Neural cell (in vitro differentiated cells): ENCODE results near the gene CCDC73. TPM values are rescaled to one million over a fixed set of nuclear protein-coding genes. Genes with fewer than 3 reads are reported as not detected.

Source experiments
- H2AFZ ChIP-seq: fragments of 200-600, 300-800 bp; sonication (generic), shearing (Covaris generic); 2 replicates; pipeline ENCODE4 v1.6.0; 2014; ENCODE audit warnings: low read depth, mild to moderate bottlenecking, antibody characterized with exemption, low read length, moderate library complexity
- H3F3A ChIP-seq: fragments of 200-600 bp; shearing (Covaris generic); 2 replicates; pipeline ENCODE4 v1.6.1; 2016; ENCODE audit warnings: mild to moderate bottlenecking, moderate library complexity, mixed read lengths, antibody characterized with exemption, low read length; ENCODE audit not compliant: insufficient read depth, poor library complexity, severe bottlenecking
- H3K27ac ChIP-seq: fragments of 200-600, 300-800 bp; sonication (generic), shearing (Covaris generic); 2 replicates; pipeline ENCODE4 v1.5.1; 2014; ENCODE audit warnings: mild to moderate bottlenecking, low read length, moderate library complexity
- H3K27me3 ChIP-seq: fragments of 300-800, 200-600 bp; sonication (generic), shearing (Covaris generic); 2 replicates; pipeline ENCODE4 v1.6.0; 2014; ENCODE audit warnings: mild to moderate bottlenecking, low read depth, low read length, moderate library complexity; ENCODE audit not compliant: insufficient read depth
- H3K36me3 ChIP-seq: fragments of 300-800, 200-600 bp; sonication (generic), shearing (Covaris generic); 2 replicates; pipeline ENCODE4 v1.5.1; 2014; ENCODE audit warnings: mild to moderate bottlenecking, antibody characterized with exemption, low read length, moderate library complexity; ENCODE audit not compliant: insufficient read depth
- H3K4me2 ChIP-seq: fragments of 300-800, 200-600 bp; sonication (generic), shearing (Covaris generic); 2 replicates; pipeline ENCODE4 v1.6.0; 2014; ENCODE audit warnings: mild to moderate bottlenecking, low read length
- H3K4me3 ChIP-seq: fragments of 300-800, 200-600 bp; sonication (generic), shearing (Covaris generic); 2 replicates; pipeline ENCODE4 v1.5.1; 2014; ENCODE audit warnings: mild to moderate bottlenecking, low read length, moderate library complexity
- H3K79me2 ChIP-seq: fragments of 200-600 bp; shearing (Covaris generic); replicated peaks from 2 replicates; pipeline ENCODE4 v1.6.0; 2014; ENCODE audit warnings: mild to moderate bottlenecking, low read length, moderate library complexity; ENCODE audit not compliant: insufficient read depth
- H3K9ac ChIP-seq: fragments of 300-800, 200-600 bp; sonication (generic), shearing (Covaris generic); 2 replicates; pipeline ENCODE4 v1.6.1; 2016; ENCODE audit warnings: mild to moderate bottlenecking, low read length, mixed read lengths
- H3K9me2 ChIP-seq: fragments of 200-600 bp; shearing (Covaris generic); 2 replicates; pipeline ENCODE4 v1.6.1; 2016; ENCODE audit warnings: mild to moderate bottlenecking, low read length, mixed read lengths; ENCODE audit not compliant: insufficient read depth
- H3K9me3 ChIP-seq: fragments of 200-600, 300-800 bp; sonication (generic), shearing (Covaris generic); 2 replicates; pipeline ENCODE4 v1.6.1; 2016; ENCODE audit warnings: mild to moderate bottlenecking, mixed run types, low read length, moderate library complexity, mixed read lengths
- H4K20me1 ChIP-seq: fragments of 200-600 bp; shearing (Covaris generic); 2 replicates; pipeline ENCODE4 v1.6.1; 2016; ENCODE audit warnings: mild to moderate bottlenecking, mixed run types; ENCODE audit not compliant: insufficient read depth
- EP300 ChIP-seq: fragments of 450-650 bp; conservative IDR thresholded peaks from 2 replicates; pipeline ENCODE4 v1.6.1; 2014; ENCODE audit warnings: antibody characterized with exemption, mild to moderate bottlenecking, moderate library complexity; ENCODE audit not compliant: poor library complexity, severe bottlenecking
- EZH2 ChIP-seq: fragments of 200-600, 300-800 bp; shearing (Covaris generic), sonication (generic); IDR thresholded peaks from 2 replicates; pipeline ENCODE4 v1.6.1; 2014; ENCODE audit warnings: antibody characterized with exemption, low read length, borderline replicate concordance, mild to moderate bottlenecking; ENCODE audit not compliant: insufficient read depth, poor library complexity, severe bottlenecking
- MXI1 ChIP-seq: fragments of 450-650 bp; conservative IDR thresholded peaks from 2 replicates; pipeline ENCODE4 v1.6.1; 2014; ENCODE audit warnings: antibody characterized with exemption, mild to moderate bottlenecking; ENCODE audit not compliant: poor library complexity, severe bottlenecking
- POLR2AphosphoS5 ChIP-seq: IDR thresholded peaks from 2 replicates; pipeline ENCODE4 v1.6.1; 2012
- RAD21 ChIP-seq: fragments of 450-650 bp; conservative IDR thresholded peaks from 2 replicates; pipeline ENCODE4 v1.6.1; 2014; ENCODE audit warnings: antibody characterized with exemption, mild to moderate bottlenecking, moderate library complexity
- SMC3 ChIP-seq: fragments of 450-650 bp; conservative IDR thresholded peaks from 2 replicates; pipeline ENCODE4 v1.6.1; 2014; ENCODE audit warnings: antibody characterized with exemption, mild to moderate bottlenecking, moderate library complexity; ENCODE audit not compliant: poor library complexity
- TAF1 ChIP-seq: IDR thresholded peaks from 2 replicates; pipeline ENCODE4 v1.6.1; 2012; ENCODE audit warnings: low read depth
- polyA plus RNA-seq: library from polyadenylated mRNA; depleted of rRNA; stranded (reverse); fragments of >200 nt; gene quantifications from 2 replicates; pipeline ENCODE4 v1.2.3, GENCODE V29; 2014
- TF ChIP-seq, protein P1 (sequence below): fragments of 450-650 bp; IDR thresholded peaks from 2 replicates; pipeline ENCODE4 v1.5.1; 2014; ENCODE audit warnings: antibody characterized with exemption, mild to moderate bottlenecking, moderate library complexity; ENCODE audit not compliant: poor library complexity, severe bottlenecking
- TF ChIP-seq, protein P2 (sequence below): IDR thresholded peaks from 2 replicates; pipeline ENCODE4 v1.6.1; 2012; ENCODE audit warnings: borderline replicate concordance

Gene CCDC73
- polyA plus RNA-seq, 1 donor from 2014 or later = 0.07 TPM

DNA sequence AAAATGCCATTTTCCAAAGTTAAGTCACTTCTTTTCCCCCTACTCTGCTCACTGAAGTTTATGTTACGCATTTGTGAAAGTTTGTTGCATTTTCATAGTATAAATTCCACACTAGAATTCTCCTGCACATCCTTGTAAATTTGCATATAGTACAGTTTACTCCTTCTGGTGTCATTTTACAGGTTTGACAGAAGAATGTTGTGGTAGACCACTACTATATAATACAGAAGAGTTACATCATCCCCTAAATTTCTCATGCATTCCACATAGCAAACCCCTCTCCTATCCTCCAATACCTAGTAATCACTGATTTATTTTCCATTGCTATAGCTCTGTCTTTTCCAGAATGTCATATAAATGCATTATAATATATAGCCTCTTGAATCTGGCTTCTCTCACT is 64.5 kb downstream of the CCDC73 start:
- TF ChIP-seq MXI1 (no peak), EP300 (no peak), RAD21 (no peak), EZH2 (no peak), TAF1 (no peak), POLR2AphosphoS5 (no peak), SMC3 (no peak)
- TF ChIP-seq, protein P1, sequence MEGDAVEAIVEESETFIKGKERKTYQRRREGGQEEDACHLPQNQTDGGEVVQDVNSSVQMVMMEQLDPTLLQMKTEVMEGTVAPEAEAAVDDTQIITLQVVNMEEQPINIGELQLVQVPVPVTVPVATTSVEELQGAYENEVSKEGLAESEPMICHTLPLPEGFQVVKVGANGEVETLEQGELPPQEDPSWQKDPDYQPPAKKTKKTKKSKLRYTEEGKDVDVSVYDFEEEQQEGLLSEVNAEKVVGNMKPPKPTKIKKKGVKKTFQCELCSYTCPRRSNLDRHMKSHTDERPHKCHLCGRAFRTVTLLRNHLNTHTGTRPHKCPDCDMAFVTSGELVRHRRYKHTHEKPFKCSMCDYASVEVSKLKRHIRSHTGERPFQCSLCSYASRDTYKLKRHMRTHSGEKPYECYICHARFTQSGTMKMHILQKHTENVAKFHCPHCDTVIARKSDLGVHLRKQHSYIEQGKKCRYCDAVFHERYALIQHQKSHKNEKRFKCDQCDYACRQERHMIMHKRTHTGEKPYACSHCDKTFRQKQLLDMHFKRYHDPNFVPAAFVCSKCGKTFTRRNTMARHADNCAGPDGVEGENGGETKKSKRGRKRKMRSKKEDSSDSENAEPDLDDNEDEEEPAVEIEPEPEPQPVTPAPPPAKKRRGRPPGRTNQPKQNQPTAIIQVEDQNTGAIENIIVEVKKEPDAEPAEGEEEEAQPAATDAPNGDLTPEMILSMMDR = no peak
- TF ChIP-seq, protein P2, sequence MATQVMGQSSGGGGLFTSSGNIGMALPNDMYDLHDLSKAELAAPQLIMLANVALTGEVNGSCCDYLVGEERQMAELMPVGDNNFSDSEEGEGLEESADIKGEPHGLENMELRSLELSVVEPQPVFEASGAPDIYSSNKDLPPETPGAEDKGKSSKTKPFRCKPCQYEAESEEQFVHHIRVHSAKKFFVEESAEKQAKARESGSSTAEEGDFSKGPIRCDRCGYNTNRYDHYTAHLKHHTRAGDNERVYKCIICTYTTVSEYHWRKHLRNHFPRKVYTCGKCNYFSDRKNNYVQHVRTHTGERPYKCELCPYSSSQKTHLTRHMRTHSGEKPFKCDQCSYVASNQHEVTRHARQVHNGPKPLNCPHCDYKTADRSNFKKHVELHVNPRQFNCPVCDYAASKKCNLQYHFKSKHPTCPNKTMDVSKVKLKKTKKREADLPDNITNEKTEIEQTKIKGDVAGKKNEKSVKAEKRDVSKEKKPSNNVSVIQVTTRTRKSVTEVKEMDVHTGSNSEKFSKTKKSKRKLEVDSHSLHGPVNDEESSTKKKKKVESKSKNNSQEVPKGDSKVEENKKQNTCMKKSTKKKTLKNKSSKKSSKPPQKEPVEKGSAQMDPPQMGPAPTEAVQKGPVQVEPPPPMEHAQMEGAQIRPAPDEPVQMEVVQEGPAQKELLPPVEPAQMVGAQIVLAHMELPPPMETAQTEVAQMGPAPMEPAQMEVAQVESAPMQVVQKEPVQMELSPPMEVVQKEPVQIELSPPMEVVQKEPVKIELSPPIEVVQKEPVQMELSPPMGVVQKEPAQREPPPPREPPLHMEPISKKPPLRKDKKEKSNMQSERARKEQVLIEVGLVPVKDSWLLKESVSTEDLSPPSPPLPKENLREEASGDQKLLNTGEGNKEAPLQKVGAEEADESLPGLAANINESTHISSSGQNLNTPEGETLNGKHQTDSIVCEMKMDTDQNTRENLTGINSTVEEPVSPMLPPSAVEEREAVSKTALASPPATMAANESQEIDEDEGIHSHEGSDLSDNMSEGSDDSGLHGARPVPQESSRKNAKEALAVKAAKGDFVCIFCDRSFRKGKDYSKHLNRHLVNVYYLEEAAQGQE = no peak
- no peaks in the 10 kb centered on the region for H3K27me3 ChIP-seq
- no peak overlapping the region for H3K27ac ChIP-seq
- no peaks in the 10 kb centered on the region for H3F3A ChIP-seq
- H2AFZ ChIP-seq = no peak overlapping the region
- H3K9ac ChIP-seq = no peak overlapping the region
- H4K20me1 ChIP-seq = no peaks in the 10 kb centered on the region
- H3K4me3 ChIP-seq = no peak overlapping the region
- H3K36me3 ChIP-seq = no peaks in the 10 kb centered on the region
- no peaks in the 10 kb centered on the region for H3K79me2 ChIP-seq
- H3K9me2 ChIP-seq = no peaks in the 10 kb centered on the region
- H3K4me2 ChIP-seq = no peak overlapping the region
- H3K9me3 ChIP-seq = no peaks in the 10 kb centered on the region

DNA sequence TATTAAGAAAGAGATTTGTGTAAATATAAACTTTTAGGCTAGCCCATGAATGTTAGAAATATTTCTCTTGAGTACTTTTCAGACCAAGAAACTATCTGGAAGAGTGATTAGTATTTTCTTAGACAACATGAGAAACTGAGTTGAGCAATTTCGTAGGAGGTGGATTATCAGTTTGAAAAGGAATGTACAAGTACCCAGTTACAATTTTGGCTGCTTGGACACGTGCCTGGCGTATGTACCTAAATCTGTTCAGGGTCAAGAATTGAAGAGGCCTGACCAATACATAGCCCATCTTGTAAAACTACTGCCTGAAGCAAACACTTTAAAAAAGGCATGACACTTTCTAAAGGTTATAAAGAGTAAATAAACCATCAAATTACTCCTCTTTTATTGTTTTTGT is 71.1 kb downstream of the CCDC73 start:
- TF ChIP-seq, protein P2 = no peak
- TF ChIP-seq TAF1 = no peak
- TF ChIP-seq RAD21 = no peak
- no peak for TF ChIP-seq EP300
- no peak for TF ChIP-seq POLR2AphosphoS5
- no peak for TF ChIP-seq EZH2
- TF ChIP-seq, protein P1 = no peak
- TF ChIP-seq MXI1 = no peak
- TF ChIP-seq SMC3 = no peak
- Histone ChIP-seq H3K27ac (no peak overlapping the region), H2AFZ (no peak overlapping the region), H3K9me2 (no peaks in the 10 kb centered on the region), H3K79me2 (no peaks in the 10 kb centered on the region), H3K9ac (no peak overlapping the region), H3K27me3 (no peaks in the 10 kb centered on the region), H3K36me3 (no peaks in the 10 kb centered on the region), H3F3A (no peaks in the 10 kb centered on the region), H3K4me3 (no peak overlapping the region), H4K20me1 (no peaks in the 10 kb centered on the region), H3K4me2 (no peak overlapping the region), H3K9me3 (no peaks in the 10 kb centered on the region)
